Adrenal gland (tissue), 5 donors: ENCODE results near the gene EID2B.

ENCODE experiments used
- POLR2A ChIP-seq, 2 donors: fragments of 450-650 bp; IDR thresholded peaks; one replicate each; pipeline ENCODE4 v1.6.1; 2017; ENCODE audit warnings: antibody characterized with exemption in 2 of 2, mild to moderate bottlenecking in 2 of 2, moderate library complexity in 1 of 2
- TF ChIP-seq, protein P1 (sequence below), 6 experiments: fragments of 450-650 bp in 4 of 6; fragments of 200-600 bp in 2 of 6; sonication (generic) in 1 of 6; IDR thresholded peaks; 1 replicate in 5 of 6; 2 replicates in 1 of 6; pipeline versions ENCODE4 v1.5.1 to v1.8.0; 2016 to 2021; ENCODE audit warnings: antibody characterized with exemption in 6 of 6, mild to moderate bottlenecking in 2 of 6, moderate library complexity in 1 of 6
- donor health status: DM: no; HTN: no; CAD: no.

- TF ChIP-seq, protein P1, sequence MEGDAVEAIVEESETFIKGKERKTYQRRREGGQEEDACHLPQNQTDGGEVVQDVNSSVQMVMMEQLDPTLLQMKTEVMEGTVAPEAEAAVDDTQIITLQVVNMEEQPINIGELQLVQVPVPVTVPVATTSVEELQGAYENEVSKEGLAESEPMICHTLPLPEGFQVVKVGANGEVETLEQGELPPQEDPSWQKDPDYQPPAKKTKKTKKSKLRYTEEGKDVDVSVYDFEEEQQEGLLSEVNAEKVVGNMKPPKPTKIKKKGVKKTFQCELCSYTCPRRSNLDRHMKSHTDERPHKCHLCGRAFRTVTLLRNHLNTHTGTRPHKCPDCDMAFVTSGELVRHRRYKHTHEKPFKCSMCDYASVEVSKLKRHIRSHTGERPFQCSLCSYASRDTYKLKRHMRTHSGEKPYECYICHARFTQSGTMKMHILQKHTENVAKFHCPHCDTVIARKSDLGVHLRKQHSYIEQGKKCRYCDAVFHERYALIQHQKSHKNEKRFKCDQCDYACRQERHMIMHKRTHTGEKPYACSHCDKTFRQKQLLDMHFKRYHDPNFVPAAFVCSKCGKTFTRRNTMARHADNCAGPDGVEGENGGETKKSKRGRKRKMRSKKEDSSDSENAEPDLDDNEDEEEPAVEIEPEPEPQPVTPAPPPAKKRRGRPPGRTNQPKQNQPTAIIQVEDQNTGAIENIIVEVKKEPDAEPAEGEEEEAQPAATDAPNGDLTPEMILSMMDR (IDR thresholded peaks at IDR 0.05) = no peak
- no peak for TF ChIP-seq POLR2A (IDR thresholded peaks at IDR 0.05)
These were observed 36.0 kb upstream of the EID2B start for GRCh38 chr19:39568604-39569003.
